NCI-H2029 treated with DMSO at 0.1 percent for 48 hours (cell line): Measurements from ENCODE around the gene PDE4B.

Experiments
- DNase-seq: peaks from one replicate; lab custom pipeline; 2025; lab: John Stamatoyannopoulos, UW

PDE4B gene

GRCh38 chr1:66285618-66286270, 493.0 kb downstream of the PDE4B start:
- DNase-seq: no peak

DNA sequence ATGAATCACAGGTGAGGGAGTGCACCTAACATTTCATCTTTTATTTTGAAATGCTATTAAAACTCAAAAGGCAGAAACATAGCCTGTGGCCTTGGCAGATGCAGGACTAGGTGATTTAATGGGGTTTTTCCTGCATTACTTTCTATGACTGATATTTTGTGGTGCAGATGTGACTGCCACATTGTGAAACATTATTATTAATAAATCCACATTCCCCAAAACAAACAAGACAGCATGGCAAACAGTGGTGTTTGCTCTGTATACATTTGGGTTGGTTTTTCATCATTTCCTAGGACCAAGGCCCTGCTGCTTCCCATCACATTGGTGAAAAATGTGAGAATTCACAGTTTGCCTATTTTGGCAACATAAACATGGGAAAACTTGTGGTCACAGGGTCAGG, 493.6 kb downstream of the PDE4B start:
- no peak for DNase-seq

DNA sequence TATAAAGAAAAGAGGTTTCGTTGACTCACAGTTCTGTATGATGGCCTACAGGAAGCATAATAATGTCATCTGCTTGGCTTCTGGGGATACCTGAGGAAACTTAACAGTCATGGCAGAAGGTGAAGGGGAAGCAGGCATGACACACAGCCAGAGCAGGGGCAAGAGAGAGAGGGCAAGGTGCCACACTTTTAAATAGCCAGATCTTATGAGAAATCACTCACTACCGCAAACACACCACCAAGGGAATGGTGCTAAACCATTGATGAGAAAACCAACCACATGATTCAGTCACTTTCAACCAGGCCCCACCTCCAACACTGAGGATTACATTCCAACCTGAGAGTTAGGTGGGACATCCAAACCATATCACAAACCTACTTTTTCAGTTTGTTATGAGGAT, 495.4 kb downstream of the PDE4B start:
- DNase-seq: no peak

DNA sequence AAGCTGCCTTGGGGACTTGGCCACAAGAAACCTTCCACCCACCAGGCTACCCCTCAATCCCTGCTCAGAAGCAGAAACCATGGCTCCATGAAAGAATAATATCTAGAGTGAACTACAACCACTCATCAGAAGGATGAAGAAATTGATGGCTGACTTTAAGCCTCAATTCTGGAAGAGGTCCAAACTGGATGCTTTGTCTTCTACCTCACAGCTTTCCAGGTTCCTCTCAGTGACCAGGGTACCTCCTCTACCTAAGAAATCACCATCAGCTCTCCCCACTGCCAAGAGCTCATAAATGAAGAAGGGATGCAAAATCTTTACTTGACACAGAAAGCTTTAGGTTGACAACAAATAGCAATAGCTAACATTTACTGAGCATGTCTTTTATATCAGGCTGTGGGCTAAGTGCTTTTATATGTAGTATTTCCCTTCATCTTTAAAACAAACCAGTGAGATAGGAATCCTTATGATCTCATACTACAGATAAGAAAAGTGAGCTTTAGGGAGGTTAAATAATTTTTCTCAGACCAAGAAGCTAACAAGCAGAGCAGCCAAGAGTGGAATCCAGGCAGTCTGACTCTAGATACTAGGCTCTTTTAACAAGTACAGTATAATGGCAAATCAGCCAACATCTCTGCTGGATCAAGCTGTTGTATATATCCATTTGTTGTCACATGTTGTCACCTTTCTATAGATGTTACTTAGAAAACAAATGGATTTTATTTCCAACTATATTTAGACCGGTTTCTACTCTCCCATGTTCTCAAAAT, 498.3 kb downstream of the PDE4B start:
- no peak for DNase-seq

DNA sequence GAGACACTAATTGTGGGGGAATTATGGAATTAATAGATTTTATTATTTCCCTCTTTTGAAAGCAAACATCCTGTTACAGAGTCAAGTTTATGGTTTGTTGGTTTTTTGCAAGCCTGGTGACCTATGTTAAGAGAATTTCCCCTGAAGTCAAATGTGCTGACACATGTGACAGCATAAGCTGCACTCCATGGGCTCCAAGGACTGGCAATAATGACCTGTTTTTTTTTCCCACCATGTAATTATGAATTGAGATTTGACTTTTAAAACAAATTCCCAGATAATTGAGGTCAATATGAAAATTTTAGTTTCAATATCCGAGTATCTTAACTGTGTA, 498.8 kb downstream of the PDE4B start:
- DNase-seq: no peak

DNA sequence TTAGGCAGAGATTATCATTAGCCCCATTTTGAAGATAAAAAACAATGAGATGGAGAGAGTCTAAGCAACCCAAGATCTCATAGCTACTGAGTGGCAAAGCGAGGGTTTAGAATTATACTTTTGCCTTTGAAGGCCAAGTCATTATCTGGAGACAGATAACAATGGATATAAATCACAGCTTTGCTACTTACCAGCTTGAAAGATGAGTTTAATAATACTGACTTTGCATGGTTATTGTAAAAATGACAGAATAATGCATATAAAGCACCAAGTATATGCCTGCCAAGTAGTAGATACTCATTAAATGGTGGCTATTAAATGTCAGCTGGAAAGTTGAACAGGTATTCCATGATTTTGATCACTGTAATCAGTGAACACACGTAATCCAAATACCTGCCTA, 499.6 kb downstream of the PDE4B start:
- no peak for DNase-seq

DNA sequence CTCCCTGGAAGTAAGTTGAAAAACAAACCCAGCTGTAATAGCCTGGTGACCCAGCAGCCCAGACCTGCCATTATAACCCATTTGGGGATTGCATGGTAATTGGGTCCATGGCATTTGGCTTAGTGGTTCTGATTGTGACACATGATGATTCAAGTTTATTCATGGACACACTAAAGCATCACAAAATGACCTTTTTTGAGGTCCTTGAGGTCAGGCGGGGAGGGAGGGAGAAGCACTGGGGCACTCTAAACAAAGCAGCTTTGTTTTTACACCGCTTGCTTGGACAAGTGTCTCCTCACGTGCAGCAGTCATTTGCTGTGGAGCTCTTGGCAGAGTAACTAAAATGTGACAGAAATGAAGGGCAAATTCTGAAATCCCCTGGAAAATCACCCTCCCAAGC, 500.2 kb downstream of the PDE4B start:
- no peak for DNase-seq

- no peak for DNase-seq
Measured at GRCh38 chr1:66294707-66295370, 502.1 kb downstream of the PDE4B start.

DNA sequence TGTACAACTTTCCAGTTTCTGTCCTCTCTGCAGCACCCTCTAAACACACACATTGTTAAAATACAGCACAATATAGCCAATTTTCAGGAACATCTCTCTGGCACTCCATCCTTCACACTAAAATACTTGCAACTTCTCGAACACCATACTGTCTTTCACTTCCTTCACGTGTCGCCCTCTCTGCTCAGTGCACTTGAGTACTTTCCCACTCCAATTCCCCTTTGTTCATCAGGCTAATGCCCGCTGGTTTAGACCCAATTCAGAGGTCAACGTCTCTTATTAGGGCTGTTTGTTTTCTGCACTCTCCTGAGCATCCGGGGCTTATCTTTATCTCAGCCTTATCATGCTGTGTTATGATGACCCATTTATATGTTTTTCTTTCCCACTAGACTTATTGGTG, 503.1 kb downstream of the PDE4B start:
- no peak for DNase-seq

DNA sequence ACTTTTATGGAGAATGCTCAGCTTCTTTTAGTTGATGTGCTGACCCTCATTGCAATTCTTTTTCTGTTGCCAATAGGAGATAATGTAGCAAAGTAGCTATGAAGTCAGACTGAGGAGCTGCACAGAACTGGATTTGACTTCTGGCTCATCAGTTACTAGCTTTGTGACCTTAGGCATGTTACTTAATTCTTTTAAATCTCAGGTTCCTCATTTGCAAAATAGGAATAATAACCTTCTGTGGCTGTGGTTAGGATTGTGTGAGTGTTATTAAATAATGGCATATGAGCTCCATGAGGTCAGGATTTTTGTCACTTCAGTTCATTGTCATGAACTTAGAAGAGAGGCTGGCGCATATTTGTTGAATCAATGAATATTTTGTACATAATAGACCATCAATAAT, 503.7 kb downstream of the PDE4B start:
- no peak for DNase-seq

GRCh38 chr1:66296951-66297350, 504.3 kb downstream of the PDE4B start:
- DNase-seq: no peak

DNA sequence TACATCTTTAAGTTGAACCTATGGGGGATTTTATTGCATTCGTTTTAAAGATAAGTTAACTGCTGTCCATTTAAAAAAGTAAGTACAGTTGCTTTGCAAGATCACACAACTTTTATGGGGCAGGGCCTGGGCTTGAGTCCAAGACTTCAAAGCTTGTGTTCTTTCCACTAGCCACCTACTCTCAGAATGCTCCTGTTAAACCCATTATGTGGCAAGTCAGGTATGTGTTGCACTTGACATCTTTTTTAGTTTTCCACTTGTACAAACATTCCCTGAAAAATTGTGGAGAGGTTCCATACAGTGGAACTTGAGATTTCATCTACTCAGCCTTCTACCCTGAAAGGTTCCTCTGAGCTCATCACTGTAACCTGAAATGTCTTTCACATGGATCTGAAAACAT, 505.8 kb downstream of the PDE4B start:
- DNase-seq: no peak

GRCh38 chr1:66300280-66300971, 507.7 kb downstream of the PDE4B start:
- DNase-seq: no peak

GRCh38 chr1:66300972-66301451, 508.3 kb downstream of the PDE4B start:
- DNase-seq: peak; percentile 28

GRCh38 chr1:66302184-66302742, 509.6 kb downstream of the PDE4B start:
- DNase-seq: no peak

GRCh38 chr1:66302815-66303214, 510.1 kb downstream of the PDE4B start:
- no peak for DNase-seq

DNA sequence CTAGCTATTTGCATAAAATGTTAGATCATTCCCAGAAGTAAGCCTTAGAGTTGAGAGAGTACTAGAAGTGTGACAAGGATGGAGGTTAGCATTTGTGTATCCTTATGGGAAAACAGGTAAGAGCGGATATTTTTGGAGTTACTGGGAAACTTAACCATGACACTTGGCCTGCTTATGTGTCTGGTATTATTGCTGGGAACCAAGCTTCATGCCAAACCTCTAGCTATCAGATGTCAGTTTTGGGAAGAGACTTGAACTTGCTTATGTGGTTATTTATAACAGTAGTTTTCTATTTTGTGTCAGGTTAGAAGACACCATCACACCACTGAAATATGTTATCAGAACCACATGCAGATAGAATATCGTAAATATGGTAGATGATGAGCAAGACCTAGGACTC, 511.0 kb downstream of the PDE4B start:
- no peak for DNase-seq

GRCh38 chr1:66304128-66304527, 511.4 kb downstream of the PDE4B start:
- DNase-seq: no peak

GRCh38 chr1:66305927-66306326, 513.2 kb downstream of the PDE4B start:
- no peak for DNase-seq

DNA sequence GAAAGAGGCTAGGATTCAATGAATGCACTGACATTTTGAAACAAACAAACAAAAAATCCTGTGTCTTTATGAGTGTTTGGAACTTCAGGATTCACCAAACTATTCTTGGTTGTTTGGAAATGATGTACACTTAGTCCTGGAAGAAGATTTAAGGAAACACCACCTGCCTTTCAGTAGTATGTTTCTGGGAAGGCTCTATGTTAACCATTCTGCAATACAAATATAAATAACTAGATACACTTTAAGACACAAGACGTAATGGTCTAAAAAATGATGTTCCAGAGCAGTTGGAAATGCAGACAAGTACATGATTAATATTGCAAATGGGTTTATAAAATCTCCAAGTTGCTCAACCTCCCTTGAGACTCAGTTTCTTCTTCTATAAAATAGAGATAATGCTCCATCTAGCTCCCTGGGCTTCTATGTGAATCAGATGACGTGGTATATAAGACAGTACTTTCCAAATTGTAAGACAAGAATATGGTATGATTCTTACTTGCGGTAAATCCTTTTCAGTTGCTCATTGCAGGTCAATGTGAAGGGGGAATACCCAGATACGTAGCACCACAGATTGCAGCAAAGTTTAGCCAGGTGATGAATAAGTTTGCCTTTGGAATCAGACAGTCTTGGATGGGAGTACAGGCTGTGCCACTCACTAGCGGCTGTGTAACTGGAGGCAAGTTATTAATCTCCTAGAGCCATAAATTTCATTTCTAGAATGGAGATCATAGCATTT, 516.5 kb downstream of the PDE4B start:
- no peak for DNase-seq

GRCh38 chr1:66311092-66311491, 518.4 kb downstream of the PDE4B start:
- no peak for DNase-seq

- DNase-seq: no peak
Measured at GRCh38 chr1:66311628-66312027, 518.9 kb downstream of the PDE4B start.
